ENCODE data around the gene ELMO1.

The ELMO1 gene

DNA sequence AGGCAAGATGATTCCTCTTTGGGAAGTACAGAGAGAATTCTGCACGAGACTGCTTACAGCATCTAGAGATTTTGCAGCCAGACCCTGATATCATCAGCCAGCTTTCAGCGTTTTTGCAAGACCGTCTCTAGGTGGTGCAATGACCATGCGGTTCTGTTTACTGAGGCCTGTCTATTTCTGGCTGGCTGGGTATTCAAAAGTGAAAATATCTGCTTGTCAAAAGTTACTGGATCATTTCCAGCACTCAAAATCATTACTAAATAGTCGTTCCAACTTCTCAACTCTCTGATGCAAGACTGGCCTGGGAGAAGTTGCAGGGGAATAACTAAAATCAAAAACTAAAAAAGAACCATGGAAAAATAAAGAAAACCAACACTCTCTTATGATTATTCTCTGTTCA is 240.1 kb downstream of the ELMO1 start:
- in situ Hi-C loops (cut with HindIII; ENCODE audit: low pct_unique_long_range_greater_than_20kb, low sequenced_read_pairs): no loop called here
- DNase-seq (ENCODE audit: low read depth in 1 of 2, low spot score in 1 of 2): peak in 1 of 2 experiments; percentile 54
- no peak for TF ChIP-seq JUND (IDR thresholded peaks at IDR 0.05; ENCODE audit: low read depth)

GRCh38 chr7:37206192-37206591 is 242.5 kb downstream of the ELMO1 start:
- TF ChIP-seq JUND (IDR thresholded peaks at IDR 0.05; ENCODE audit: low read depth): no peak
- DNase-seq (ENCODE audit: low read depth in 1 of 2, low spot score in 1 of 2): no peak
- in situ Hi-C loops (cut with HindIII; ENCODE audit: low pct_unique_long_range_greater_than_20kb, low sequenced_read_pairs): no loop called here

DNA sequence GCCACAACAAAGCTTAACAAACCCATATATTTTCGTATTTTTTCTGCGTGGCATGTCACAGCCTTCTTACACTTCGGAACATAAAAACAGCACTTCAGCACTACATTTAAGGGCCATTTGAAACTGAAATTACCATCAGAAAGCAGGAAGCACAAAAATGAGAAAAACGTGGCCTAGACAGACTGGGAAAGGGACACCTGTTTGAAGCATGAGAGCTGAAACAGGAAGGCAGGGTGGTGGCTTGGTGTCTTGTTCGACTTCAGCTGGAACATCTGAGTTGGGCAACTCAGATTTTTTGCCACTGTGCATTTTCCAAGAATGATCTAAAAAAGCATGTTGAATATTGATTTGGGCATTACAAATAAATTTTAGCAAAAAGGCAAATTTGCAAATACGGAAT is 243.2 kb downstream of the ELMO1 start:
- no peak for TF ChIP-seq JUND (IDR thresholded peaks at IDR 0.05; ENCODE audit: low read depth)
- no peak for DNase-seq (ENCODE audit: low read depth in 1 of 2, low spot score in 1 of 2)
- in situ Hi-C loops (cut with HindIII; ENCODE audit: low pct_unique_long_range_greater_than_20kb, low sequenced_read_pairs): no loop called here

- no peak for DNase-seq (ENCODE audit: low read depth in 1 of 2, low spot score in 1 of 2)
- in situ Hi-C loops (cut with HindIII; ENCODE audit: low pct_unique_long_range_greater_than_20kb, low sequenced_read_pairs): no loop called here
- TF ChIP-seq JUND (IDR thresholded peaks at IDR 0.05; ENCODE audit: low read depth): no peak
Measured at GRCh38 chr7:37201876-37202198, 246.8 kb downstream of the ELMO1 start.

DNA sequence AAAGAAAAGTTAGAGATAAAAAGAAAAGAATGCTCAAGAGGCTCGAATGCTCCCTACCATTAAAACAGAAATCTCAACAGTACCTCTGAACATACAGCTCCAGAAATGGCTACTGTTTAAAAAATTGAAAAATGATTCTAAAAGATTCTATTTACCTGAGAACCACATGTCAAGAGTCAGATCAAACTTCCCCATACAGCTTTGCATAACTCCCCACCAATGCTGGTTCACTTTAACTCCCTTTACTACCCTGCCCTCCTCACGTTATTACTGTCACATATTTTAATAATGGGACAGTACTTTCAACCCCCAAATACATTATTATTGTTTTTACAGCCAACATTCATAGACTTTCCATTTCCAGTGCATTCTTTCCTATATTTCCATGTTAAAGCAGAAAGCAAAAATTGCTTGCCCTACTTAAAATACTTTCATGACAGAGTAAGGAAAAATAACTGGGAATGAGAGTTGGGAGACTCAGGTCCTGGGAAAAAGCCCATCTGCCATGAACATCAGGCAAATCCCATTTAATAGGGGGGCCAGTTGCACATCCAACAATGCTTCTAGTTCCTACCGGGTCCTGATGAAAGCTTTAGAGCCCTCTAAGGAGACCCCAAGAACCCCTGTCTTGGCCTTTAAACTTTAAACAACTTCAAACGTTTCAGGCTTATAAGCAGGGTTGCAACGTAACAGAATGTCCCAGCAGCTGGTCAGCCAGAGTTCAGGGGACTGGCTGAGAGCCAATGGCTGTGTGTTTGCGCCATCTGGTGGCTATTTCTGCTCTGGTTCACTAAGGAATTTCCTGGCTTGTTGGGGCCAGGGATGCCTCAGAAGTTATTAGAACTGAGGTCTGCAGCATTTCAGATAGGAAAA is 247.4 kb downstream of the ELMO1 start:
- in situ Hi-C loops (cut with HindIII; ENCODE audit: low pct_unique_long_range_greater_than_20kb, low sequenced_read_pairs): no loop called here
- peak; percentile 77 to 86 for DNase-seq (ENCODE audit: low read depth in 1 of 2, low spot score in 1 of 2)
- no peak for TF ChIP-seq JUND (IDR thresholded peaks at IDR 0.05; ENCODE audit: low read depth)

DNA sequence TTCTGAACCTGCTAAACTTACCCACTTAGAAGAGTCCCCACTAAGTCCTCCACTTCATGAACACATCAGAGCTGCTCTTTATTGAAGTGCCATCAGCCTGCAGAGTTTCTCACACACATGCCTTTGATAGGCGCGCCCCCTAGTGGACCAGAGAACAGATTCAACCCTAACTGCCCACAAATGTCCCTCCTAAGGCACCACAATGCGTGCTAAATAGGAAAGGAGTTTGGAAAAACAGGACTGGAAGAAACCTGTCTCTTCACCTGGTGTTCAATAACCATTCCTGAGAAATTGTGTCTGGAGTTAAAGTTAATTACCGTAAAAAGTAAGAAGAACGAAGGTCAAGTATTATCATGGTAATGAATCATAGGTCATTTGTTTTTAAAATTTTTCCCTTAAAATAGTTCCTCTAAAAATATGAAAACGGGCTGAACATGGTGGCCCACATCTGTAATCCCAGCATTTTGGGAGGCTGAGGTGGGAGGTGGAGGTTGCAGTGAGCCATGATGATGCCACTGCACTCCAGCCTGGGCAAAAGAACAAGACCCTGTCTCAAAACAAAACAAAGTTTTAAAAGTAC is 249.7 kb downstream of the ELMO1 start:
- TF ChIP-seq JUND (IDR thresholded peaks at IDR 0.05; ENCODE audit: low read depth): no peak
- in situ Hi-C loops (cut with HindIII; ENCODE audit: low pct_unique_long_range_greater_than_20kb, low sequenced_read_pairs): no loop called here
- peak; percentile 61 to 91 for DNase-seq (ENCODE audit: low read depth in 1 of 2, low spot score in 1 of 2)

GRCh38 chr7:37198041-37198905 is 250.4 kb downstream of the ELMO1 start:
- in situ Hi-C loops (cut with HindIII; ENCODE audit: low pct_unique_long_range_greater_than_20kb, low sequenced_read_pairs): no loop called here
- no peak for TF ChIP-seq JUND (IDR thresholded peaks at IDR 0.05; ENCODE audit: low read depth)
- no peak for DNase-seq (ENCODE audit: low read depth in 1 of 2, low spot score in 1 of 2)

GRCh38 chr7:37197108-37197507 is 251.6 kb downstream of the ELMO1 start:
- in situ Hi-C loops (cut with HindIII; ENCODE audit: low pct_unique_long_range_greater_than_20kb, low sequenced_read_pairs): no loop called here
- no peak for DNase-seq (ENCODE audit: low read depth in 1 of 2, low spot score in 1 of 2)
- TF ChIP-seq JUND (IDR thresholded peaks at IDR 0.05; ENCODE audit: low read depth): no peak

GRCh38 chr7:37196676-37197075 is 252.0 kb downstream of the ELMO1 start:
- DNase-seq (ENCODE audit: low read depth in 1 of 2, low spot score in 1 of 2): no peak
- TF ChIP-seq JUND (IDR thresholded peaks at IDR 0.05; ENCODE audit: low read depth): no peak
- in situ Hi-C loops (cut with HindIII; ENCODE audit: low pct_unique_long_range_greater_than_20kb, low sequenced_read_pairs): no loop called here

GRCh38 chr7:37195388-37195787 is 253.3 kb downstream of the ELMO1 start:
- in situ Hi-C loops (cut with HindIII; ENCODE audit: low pct_unique_long_range_greater_than_20kb, low sequenced_read_pairs): no loop called here
- DNase-seq (ENCODE audit: low read depth in 1 of 2, low spot score in 1 of 2): no peak
- TF ChIP-seq JUND (IDR thresholded peaks at IDR 0.05; ENCODE audit: low read depth): no peak

DNA sequence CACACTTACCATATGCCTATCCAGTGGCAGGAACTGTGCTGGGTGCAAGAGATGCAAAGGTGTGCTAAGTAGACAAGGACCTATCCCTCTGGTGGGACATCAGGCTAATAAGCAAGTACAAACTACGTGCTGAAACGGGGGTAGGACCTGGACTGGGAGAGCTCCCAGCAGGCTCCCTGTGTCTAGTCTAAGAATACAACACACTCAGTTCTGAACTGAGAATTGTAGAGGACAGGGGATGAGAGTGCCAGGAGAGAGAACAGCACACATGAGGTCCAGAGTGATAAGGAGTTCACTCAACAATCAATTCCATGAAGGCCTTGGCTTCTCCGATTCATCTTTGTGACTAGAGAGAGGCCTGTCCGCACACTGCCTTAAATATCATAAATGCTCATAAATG is 253.7 kb downstream of the ELMO1 start:
- TF ChIP-seq JUND (IDR thresholded peaks at IDR 0.05; ENCODE audit: low read depth): no peak
- in situ Hi-C loops (cut with HindIII; ENCODE audit: low pct_unique_long_range_greater_than_20kb, low sequenced_read_pairs): no loop called here
- no peak for DNase-seq (ENCODE audit: low read depth in 1 of 2, low spot score in 1 of 2)

- no peak for TF ChIP-seq JUND (IDR thresholded peaks at IDR 0.05; ENCODE audit: low read depth)
- DNase-seq (ENCODE audit: low read depth in 1 of 2, low spot score in 1 of 2): no peak
- in situ Hi-C loops (cut with HindIII; ENCODE audit: low pct_unique_long_range_greater_than_20kb, low sequenced_read_pairs): no loop called here
Measured at GRCh38 chr7:37193775-37194135, 254.9 kb downstream of the ELMO1 start.
